NK-92 (cell line): ENCODE results near the gene NIPAL3.
"Not testable (repeated sequence)": the region's sequence is repeated elsewhere in the genome, so short reads cannot be mapped to it uniquely, and the experiment has no call there.

Source experiments
- DNase-seq: peaks from one replicate; lab custom pipeline; 2025; ENCODE audit not compliant: unreplicated experiment; lab: John Stamatoyannopoulos, UW

The NIPAL3 gene

DNA sequence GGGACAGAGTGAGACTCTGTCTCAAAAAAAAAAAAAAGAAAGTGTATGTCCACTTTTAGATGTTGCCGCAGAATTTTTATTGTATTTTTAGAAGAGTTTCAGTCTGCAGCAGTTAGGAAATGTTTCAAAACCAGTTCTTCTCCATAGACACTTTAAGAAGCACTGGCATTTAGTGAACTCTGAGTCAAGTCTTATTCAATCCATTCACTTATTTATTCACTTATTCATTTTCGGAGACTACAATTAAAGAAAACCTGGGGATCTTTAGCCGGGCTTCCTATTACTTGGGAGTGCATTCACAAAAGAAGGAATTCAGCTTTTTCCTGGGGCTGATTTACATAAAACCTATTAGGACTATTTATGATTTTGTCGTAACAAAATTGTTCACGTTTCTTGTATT lies 99.3 kb downstream of the NIPAL3 start:
- DNase-seq, result no peak

DNA sequence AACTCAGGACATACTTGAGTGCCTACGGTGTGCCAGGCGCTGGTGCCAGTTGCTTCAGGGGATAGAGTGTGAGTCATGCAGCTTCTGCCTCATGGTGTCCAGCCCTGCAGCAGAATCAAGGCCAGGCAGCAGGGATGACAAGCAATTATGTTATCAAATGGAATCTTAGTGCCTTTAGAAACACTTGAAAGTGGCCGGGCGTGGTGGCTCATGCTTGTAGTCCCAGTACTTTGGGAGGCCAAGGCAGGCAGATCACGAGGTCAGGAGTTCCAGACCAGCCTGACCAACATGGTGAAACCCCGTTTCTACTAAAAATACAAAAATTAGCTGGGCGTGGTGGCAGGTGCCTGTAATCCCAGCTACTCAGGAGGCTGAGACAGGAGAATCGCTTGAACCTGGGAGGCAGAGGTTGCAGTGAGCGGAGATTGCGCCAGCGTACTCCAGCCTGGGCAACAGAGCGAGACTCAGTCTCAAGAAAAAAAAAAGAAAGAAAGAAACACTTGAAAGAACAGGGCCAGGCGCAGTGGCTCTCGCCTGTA lies 100.1 kb downstream of the NIPAL3 start:
- not testable (repeated sequence) for DNase-seq

DNA sequence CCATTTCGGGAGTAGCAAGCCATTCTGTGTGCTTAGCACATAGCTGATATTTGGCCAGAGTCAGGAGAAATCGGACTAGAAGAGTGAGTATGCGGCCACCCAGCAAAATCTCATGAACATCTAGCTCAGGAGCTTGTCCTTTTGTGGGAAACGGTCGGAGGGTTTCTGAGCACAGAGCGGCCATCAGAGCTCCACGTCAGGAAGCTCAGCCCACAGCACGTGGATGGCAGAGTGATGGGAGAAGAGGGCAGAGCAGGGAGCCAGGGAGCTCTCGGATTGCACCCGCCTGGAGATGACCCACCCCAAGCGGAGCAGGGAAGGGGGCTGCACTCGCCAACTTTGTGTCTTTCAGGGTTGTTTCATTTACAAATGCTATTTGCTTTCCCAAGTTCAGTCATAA lies 100.9 kb downstream of the NIPAL3 start:
- no peak for DNase-seq

DNA sequence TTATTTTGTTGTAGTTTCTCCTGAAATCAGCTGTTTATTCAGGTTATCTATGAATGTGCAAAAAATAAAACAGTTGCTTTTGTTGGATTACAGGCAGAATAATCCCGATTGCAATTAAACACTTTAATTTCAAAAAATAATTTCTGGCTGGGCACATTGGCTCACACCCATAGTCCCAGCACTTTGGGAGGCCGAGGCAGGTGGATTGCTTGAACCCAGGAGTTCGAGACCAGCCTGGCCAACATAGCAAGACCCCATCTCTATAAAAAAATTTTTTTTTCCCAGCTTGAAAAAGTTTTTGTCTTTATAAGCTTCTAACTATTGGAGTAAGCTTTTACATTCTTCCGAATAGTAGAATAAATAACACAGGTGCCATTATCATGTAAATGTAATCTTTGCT lies 102.3 kb downstream of the NIPAL3 start:
- no peak for DNase-seq

DNA sequence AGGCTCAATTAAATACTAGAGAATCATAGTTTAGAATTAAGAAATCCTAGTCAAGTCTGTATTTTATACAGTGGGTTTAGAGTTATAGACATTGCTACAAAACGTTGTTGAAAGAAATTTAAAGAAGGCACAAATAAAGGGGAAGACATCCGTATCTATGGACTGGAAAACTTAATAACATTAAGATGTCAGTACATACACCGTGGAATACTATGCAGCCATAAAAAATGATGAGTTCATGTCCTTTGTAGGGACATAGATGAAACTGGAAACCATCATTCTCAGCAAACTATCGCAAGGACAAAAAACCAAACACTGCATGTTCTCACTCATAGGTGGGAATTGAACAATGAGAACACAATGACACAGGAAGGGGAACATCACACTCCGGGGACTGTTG lies 104.7 kb downstream of the NIPAL3 start:
- DNase-seq, result not testable (repeated sequence)
